NCI-H460 (cell line): ENCODE results near the gene ARMC2. TPM values are rescaled to one million over a fixed set of nuclear protein-coding genes. Genes with fewer than 3 reads are reported as not detected.
"Not testable (repeated sequence)": the region's sequence is repeated elsewhere in the genome, so short reads cannot be mapped to it uniquely, and the experiment has no call there.

Experiments used
- DNase-seq: peaks from one replicate; pipeline ENCODE4 v3.0.0-alpha.2; 2016; ENCODE audit warnings: low read depth; ENCODE audit errors: extremely low read depth
- total RNA-seq: library from RNA; depleted of rRNA; stranded (reverse); fragments of >200 nt; shearing (Covaris generic); gene quantifications from 2 replicates; pipeline ENCODE4 v1.2.3, GENCODE V29; 2014

Gene ARMC2
- total RNA-seq, 1 experiment from 2014 or later: 1.6 TPM

- not testable (repeated sequence) for DNase-seq
Observed at GRCh38 chr6:108978638-108979037, 130.4 kb downstream of the ARMC2 start.

- no peak for DNase-seq
Observed at GRCh38 chr6:108982154-108983113, 134.2 kb downstream of the ARMC2 start.

GRCh38 chr6:108983151-108983550 is 134.9 kb downstream of the ARMC2 start:
- DNase-seq: no peak

GRCh38 chr6:108985301-108985700 is 137.1 kb downstream of the ARMC2 start:
- no peak for DNase-seq

GRCh38 chr6:108987156-108987555 is 138.9 kb downstream of the ARMC2 start:
- no peak for DNase-seq

- DNase-seq: no peak
Observed at GRCh38 chr6:108988296-108988695, 140.1 kb downstream of the ARMC2 start.

GRCh38 chr6:108988765-108989164 is 140.5 kb downstream of the ARMC2 start:
- no peak for DNase-seq

GRCh38 chr6:108989700-108990099 is 141.5 kb downstream of the ARMC2 start:
- DNase-seq: no peak

GRCh38 chr6:108993876-108994275 is 145.7 kb downstream of the ARMC2 start:
- no peak for DNase-seq

- DNase-seq: no peak
Observed at GRCh38 chr6:108995296-108995695, 147.1 kb downstream of the ARMC2 start.

GRCh38 chr6:108996208-108996607 is 148.0 kb downstream of the ARMC2 start:
- DNase-seq: no peak

- no peak for DNase-seq
Observed at GRCh38 chr6:108998485-108998884, 150.3 kb downstream of the ARMC2 start.

GRCh38 chr6:108999428-108999827 is 151.2 kb downstream of the ARMC2 start:
- no peak for DNase-seq

GRCh38 chr6:109000289-109000688 is 152.1 kb downstream of the ARMC2 start:
- DNase-seq: no peak

- no peak for DNase-seq
Observed at GRCh38 chr6:109001291-109001894, 153.2 kb downstream of the ARMC2 start.

- DNase-seq: no peak
Observed at GRCh38 chr6:109002051-109002697, 154.0 kb downstream of the ARMC2 start.

- no peak for DNase-seq
Observed at GRCh38 chr6:109002882-109003281, 154.7 kb downstream of the ARMC2 start.

GRCh38 chr6:109006818-109007217 is 158.6 kb downstream of the ARMC2 start:
- DNase-seq: no peak

- no peak for DNase-seq
Observed at GRCh38 chr6:109007521-109007920, 159.3 kb downstream of the ARMC2 start.

- no peak for DNase-seq
Observed at GRCh38 chr6:109008054-109008453, 159.8 kb downstream of the ARMC2 start.

GRCh38 chr6:109008537-109009235 is 160.5 kb downstream of the ARMC2 start:
- no peak for DNase-seq
